Measurements from ENCODE around the gene ADGRG3. TPM values are rescaled to one million over a fixed set of nuclear protein-coding genes. Genes with fewer than 3 reads are reported as not detected.
"Not testable (repeated sequence)": the region's sequence is repeated elsewhere in the genome, so short reads cannot be mapped to it uniquely, and the experiment has no call there.

The ADGRG3 gene
- total RNA-seq, 2 experiments from 2014 or later: not detected

DNA sequence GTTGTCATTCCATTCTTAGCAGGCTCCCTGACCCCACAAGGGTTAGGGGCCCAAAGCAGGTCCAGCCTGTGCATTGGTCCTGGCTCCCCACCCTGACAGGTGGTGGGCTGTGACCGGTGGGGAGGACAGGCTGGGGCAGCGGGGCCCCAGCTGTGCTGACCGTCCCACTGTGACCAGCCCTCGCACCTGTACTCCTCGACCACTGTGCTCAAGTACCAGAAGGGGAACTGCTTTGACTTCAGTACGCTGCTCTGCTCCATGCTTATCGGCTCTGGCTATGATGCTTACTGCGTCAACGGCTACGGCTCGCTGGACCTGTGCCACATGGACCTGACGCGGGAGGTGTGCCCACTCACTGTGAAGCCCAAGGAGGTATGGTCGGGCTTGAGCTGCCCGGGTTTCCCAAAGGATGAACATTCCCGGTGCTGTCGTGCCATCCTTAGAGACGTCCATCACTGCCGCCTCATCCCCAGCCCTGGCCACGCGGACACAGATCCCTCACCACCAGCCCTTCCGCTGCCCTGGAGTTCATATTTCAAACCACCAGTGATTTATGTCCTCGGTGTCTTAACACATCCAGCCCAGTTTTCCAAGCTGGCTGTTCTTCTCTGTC, 33.8 kb downstream of the ADGRG3 start:
- POLR2A ChIA-PET: no interaction called here
- CTCF ChIA-PET: no interaction called here

DNA sequence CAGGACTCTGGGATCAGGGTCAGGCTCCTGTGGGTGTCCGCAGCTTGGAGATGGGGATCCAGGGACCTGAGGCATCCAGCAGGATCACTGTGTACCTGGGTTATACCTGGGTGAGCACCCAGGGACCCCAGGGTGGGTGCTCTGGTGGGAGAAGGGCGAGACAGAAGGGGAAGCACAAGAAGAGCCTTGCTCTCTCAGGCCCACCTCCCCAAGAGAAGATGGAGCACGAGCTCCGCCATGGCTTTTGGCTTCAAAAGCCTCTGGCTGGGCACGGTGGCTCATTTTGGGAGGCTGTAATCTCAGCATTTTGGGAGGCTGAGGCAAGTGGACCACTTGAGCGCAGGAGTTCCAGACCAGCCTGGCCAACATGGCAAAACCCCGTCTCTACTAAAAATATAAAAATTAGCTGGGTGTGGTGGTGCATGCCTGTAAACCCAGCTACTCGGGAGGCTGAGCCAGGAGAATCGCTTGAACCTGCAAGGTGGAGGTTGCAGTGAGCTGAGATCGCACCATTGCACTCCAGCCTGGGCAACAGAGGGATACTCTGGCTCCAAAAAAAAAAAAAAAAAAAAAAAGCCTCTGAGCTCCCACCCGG, 35.4 kb downstream of the ADGRG3 start:
- CTCF ChIA-PET: interaction anchor here (0.6 to 1.0 kb wide), 2 partner anchors 54 to 295 kb away, joined by 3 read pairs; no protein-coding TSS in a partner anchor

DNA sequence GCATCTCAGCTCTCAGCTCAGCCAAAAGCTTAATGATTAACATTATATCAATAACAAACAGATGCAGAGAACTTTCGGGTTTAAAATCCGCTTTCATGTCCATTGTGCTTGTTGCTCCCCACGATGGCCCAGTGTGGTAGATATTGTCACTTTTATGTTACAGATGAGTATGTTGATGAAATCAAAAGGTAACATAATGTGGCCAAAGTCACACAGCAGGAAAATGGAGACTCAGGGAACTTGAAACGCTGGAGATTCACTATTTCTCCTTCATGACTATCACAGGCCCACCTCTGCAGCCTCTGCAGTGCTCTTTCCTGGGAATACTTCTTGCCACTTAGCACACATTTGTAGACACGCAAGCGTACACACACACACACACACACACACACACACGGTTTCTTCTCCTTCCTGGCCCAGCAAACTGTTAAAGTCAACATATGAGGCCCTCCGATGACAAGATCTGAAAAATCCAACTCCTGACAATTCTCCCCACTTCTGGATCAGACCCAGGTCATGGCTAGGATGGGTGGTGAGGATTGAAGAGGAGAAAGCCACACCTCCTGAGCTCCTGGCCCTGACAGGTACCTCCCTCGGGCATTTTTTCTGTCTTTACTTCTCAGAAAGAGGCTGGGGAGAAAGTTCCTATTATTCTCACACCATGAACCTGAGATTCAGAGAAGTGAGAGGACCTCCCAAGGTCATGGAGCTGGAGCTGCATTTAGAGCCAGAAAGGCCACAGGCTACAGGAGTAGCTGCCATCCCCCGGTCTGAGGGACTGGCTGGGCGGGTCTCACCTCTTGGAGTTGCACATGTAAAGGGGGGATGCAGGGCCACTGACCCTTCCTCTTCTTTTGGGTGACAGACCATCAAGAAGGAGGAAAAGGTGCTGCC, 36.2 kb downstream of the ADGRG3 start:
- CTCF ChIA-PET: interaction anchor here (0.6 to 1.0 kb wide), 2 partner anchors 55 to 294 kb away, joined by 3 read pairs; no protein-coding TSS in a partner anchor
- POLR2A ChIA-PET: no interaction called here

More for the DNA sequence above, 35.4 kb downstream of the ADGRG3 start:
- POLR2A ChIA-PET: no interaction called here

GRCh38 chr16:57704905-57705852, 37.1 kb downstream of the ADGRG3 start:
- CTCF ChIA-PET: no interaction called here
- POLR2A ChIA-PET: no interaction called here

DNA sequence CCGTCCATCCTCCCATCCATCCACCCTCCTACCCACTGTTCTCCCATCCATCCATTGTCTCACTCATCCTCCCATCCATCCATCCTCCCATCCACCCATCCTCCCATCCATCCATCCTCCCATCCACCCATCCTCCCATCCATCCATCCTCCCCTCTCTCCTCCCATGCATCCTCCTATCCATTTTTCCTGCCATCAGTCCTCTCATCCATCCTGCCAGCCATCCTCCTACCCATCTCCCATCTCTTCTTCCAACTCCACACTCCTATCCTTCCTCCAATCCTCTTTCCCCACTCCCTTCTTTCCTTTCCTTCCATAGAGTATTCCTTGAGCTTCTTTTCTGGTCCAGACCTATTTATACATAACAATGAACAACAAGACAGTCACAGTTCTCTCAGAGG, 38.6 kb downstream of the ADGRG3 start:
- POLR2A ChIA-PET: no interaction called here
- CTCF ChIA-PET: interaction anchor here (0.9 kb wide), 1 partner anchor 16 kb away, joined by 3 read pairs; no protein-coding TSS in a partner anchor

- ChIA-PET POLR2A (no interaction called here), CTCF (interaction anchor here (0.9 kb wide), 1 partner anchor 17 kb away, joined by 3 read pairs; no protein-coding TSS in a partner anchor)
Observed at GRCh38 chr16:57707331-57707730, 39.2 kb downstream of the ADGRG3 start.

GRCh38 chr16:57708168-57708567, 40.1 kb downstream of the ADGRG3 start:
- ChIA-PET CTCF (no interaction called here), POLR2A (no interaction called here)

DNA sequence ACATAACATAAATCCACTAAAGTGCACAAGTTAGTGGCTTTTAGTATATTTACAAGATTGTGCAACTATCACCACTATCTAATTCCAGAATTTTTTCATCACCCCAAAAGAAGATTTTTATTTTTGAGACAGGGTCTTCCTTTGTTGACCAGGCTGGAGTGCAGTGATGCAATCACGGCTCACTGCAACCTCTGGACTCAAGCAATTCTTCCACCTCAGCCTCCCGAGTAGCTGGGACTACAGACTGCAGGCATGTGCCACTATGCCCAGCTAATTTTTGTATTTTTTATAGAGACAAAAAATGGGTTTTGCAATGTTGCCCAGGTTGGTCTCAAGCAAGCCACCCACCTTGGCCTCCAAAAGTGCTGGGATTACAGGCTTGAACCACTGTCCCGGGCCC, 41.6 kb downstream of the ADGRG3 start:
- POLR2A ChIA-PET: no interaction called here
- CTCF ChIA-PET: no interaction called here

GRCh38 chr16:57711346-57711745, 43.2 kb downstream of the ADGRG3 start:
- POLR2A ChIA-PET: interaction anchor here (0.6 kb wide), 1 partner anchor 67 kb away, joined by 4 read pairs; no protein-coding TSS in a partner anchor
- CTCF ChIA-PET: interaction anchor here (1.0 to 2.0 kb wide), 3 partner anchors 63 to 141 kb away, joined by 3 to 10 read pairs (median 3); no protein-coding TSS in a partner anchor

DNA sequence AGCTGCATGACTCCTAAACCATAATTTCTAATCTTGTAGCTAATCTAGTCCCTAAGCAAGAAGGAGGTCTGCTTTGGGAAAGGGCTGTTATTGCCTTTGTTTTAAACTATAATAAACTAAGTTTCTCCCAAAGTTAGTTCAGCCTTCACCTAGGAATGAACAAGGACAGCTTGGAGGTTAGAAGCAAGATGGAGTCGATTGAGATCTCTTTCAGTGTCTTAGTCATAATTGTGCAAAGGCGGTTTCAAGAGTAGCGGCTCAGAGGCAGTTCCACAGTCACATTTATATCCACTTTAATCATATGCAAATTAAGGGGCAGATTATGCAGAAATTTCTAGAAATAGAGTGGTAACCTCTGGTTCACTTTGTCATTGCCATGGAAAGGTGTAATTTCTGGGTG, 43.9 kb downstream of the ADGRG3 start:
- ChIA-PET POLR2A (no interaction called here), CTCF (interaction anchor here (1.0 to 2.0 kb wide), 4 partner anchors 9 to 141 kb away, joined by 3 to 10 read pairs (median 3); no protein-coding TSS in a partner anchor)

DNA sequence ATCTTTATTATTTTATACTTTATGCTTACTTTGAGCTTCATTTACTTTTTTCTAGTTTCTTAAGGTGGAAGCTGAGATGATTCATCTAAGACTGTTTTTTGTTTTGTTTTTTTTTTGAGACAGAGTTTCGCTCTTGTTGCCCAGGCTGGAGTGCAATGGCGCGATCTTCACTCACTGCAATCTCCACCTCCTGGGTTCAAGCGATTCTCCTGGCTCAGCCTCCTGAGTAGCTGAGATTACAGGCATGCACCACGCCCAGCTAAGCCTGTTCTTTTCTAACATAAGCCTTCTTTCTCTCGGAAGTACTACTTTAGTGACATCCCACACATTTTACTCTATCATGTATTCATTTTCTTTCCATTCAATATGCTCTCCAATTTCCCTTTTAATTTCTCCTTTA, 44.5 kb downstream of the ADGRG3 start:
- CTCF ChIA-PET: interaction anchor here (1.1 to 2.0 kb wide), 2 partner anchors 9 to 136 kb away, joined by 3 to 10 read pairs; no protein-coding TSS in a partner anchor
- POLR2A ChIA-PET: not testable (repeated sequence)

GRCh38 chr16:57713596-57713995, 45.5 kb downstream of the ADGRG3 start:
- CTCF ChIA-PET: no interaction called here
- POLR2A ChIA-PET: no interaction called here

DNA sequence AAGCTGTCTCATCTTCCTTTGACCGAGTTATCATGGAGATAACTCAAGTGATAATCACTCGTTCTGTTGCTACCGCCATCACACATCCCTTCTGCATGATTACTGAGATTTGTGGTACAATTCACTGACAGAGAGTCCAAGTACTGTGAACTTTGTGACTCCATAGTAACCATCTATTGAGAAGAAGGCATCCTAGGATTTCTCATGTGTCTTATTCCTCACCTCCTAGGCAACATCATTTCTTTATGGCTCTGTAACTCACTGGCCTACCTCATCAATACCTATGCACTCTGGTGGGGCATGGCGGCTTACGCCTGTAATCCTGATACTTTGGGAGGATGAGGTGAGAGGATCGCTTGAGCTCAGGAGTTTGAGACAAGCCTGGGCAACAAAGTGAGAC, 45.9 kb downstream of the ADGRG3 start:
- ChIA-PET POLR2A (no interaction called here), CTCF (no interaction called here)

DNA sequence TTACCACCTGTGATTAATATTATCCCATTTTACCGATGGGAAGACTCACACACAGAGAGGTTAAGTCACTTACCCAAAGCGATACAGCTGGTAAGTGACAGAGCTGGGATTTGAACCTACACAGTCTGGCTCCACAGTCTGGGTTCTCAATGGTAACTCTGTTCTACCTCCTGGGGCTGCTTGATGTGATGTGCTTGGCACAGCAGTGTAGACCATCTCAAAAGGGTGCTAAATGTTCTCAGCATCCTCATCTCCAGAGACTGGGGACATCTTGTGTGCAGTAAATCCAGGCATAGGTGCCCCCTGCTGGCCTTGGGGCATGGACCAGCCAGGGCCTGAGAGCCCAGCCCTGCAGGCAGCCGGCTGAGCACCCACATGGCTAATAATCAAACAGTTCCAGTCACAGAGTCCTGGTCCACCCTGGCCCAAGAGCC, 52.1 kb downstream of the ADGRG3 start:
- CTCF ChIA-PET: no interaction called here
- POLR2A ChIA-PET: no interaction called here

DNA sequence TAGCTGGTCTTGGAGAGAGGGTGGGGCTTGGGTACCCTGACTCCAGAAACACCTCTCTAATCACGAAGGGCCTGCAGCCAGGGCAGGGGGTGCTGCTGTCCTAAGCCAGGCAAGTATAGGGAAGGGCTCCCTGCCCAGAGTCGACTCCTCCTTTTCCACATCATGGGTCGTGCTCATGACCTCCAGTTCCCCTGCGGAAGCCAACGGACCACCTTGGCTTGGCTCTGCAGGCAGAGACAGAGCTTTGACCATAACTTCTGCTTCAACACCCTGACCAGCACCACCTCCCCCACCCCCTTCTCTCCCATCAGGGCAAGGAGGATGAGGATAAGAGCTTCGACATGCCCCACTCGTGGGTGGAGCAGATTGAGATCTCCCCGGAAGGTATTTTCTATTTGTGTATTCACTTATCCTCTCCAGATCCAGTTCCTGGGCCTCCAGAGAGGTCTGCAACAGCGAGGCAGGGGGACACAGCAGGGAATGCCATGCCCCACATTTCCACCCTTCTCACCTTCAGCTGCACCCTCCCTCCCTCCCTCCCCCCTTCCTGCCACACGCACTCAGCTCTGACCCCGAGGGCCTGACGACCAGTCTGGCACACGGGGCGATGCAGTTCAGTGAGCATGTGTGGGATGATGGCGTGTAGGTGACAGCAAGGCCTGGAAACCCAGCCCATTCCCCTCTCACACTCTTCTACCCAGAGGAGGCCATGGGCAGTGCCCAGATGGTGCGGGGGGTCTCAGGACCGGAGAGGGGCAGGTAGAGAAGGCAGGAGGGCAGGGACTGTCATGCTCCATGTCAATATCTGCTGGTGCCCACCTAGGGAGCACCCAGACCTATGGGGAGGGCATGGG, 53.5 kb downstream of the ADGRG3 start:
- ChIA-PET POLR2A (no interaction called here), CTCF (interaction anchor here (1.3 kb wide), 1 partner anchor 9 kb away, joined by 3 read pairs; no protein-coding TSS in a partner anchor)

DNA sequence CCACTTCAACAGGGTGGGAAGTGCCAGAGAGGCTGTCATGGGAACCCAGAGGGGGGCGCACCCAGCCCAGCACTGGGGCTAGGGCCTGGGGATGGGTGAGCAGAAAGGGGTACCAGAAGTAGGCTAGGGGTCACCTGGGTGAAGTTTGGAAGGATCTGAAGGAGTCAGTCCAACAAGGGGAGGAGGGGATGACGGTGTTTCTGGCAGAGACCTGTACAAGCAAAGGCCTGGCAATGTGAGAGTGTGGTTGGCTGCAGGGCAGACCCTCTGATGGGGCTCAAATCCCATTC, 54.0 kb downstream of the ADGRG3 start:
- ChIA-PET POLR2A (no interaction called here), CTCF (no interaction called here)

DNA sequence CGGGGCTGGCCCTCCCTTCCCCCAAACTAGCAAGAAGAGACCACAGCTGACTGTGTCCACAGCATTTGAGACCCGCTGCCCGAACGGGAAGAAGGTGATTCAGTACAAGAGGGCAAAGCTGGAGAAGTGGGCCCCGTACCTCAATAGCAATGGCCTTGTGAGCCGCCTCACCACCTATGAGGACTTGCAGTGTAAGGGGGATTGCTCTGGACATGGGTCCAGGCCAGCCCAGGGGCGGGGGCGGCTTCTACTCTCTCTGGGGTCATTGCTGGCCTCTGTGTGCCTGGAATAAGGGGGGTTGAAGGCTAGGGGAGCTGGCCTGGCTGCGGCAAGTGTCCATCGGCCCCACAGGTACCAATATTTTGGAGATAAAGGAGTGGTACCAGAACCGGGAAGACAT, 54.5 kb downstream of the ADGRG3 start:
- CTCF ChIA-PET: interaction anchor here (1.0 to 1.2 kb wide), 2 partner anchors 132 to 146 kb away, joined by 3 to 4 read pairs; no protein-coding TSS in a partner anchor
- POLR2A ChIA-PET: no interaction called here

DNA sequence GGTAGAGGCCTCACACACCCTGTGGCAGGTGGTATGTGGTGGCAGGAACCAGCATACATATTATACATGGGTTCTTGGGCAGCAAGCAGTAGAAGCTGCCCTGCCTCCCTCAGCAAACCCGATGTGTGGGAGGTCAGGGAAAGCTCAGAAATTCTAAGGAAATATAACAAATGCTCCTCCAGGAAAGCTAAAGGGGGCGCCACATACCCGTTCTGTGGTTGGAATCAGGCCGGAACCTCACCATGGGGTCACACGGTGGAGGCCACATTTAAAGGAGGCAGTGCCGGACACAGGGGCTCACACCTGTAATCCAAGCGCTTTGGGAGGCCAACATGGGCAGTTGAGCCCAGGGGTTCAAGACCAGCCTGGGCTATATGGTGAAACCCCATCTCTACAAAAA, 55.1 kb downstream of the ADGRG3 start:
- ChIA-PET POLR2A (no interaction called here), CTCF (interaction anchor here (1.0 to 1.2 kb wide), 2 partner anchors 132 to 147 kb away, joined by 3 to 4 read pairs; no protein-coding TSS in a partner anchor)
